Gastrocnemius medialis (tissue), 4 donors: ENCODE results near the gene TMEM240.

Experiments used
- POLR2A ChIP-seq, 2 donors: fragments of 450-650 bp; IDR thresholded peaks; one replicate each; pipeline ENCODE4 v1.6.1; 2017; ENCODE audit warnings: antibody characterized with exemption in 2 of 2, mild to moderate bottlenecking in 2 of 2, moderate library complexity in 2 of 2
- TF ChIP-seq, protein P1 (sequence below), 5 experiments: fragments of 450-650 bp in 3 of 5; fragments of 200-600 bp in 2 of 5; sonication (generic) in 2 of 5; IDR thresholded peaks in 4 of 5; conservative IDR thresholded peaks in 1 of 5; 1 replicate in 4 of 5; 2 replicates in 1 of 5; pipeline ENCODE4 v1.5.1; 2016 to 2019; ENCODE audit warnings: antibody characterized with exemption in 5 of 5, mild to moderate bottlenecking in 3 of 5, moderate library complexity in 3 of 5

DNA sequence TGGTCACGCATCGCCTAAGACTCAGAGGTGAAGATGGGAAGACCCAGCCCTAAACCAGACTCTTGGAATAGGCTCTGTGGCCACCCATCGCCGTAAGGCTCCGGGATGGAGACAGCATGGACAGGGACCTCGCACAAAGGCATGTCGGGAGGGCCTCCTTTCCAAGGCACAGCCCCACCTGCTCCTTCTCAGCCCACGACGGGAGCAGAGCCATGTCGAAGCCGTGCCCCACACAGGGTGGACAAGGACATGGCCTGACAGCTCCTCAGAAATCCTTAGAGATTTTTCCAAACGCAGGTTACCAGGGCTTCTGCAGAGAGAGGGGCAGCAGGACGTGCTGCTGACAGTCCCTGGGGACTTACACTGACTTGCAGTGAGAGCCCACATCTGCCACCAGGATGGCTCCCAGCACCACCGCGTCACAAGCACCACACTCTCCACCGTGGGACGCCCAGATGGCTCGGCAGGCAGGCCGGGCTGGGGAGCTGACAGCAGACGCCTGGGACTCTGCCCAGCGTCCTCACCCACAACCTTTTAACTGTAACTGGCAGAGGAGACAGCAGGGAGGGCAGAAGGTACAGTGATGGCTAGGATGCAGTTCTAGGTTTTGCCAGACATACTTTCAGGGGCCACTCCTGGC, 22.3 kb upstream of the TMEM240 start:
- TF ChIP-seq, protein P1, sequence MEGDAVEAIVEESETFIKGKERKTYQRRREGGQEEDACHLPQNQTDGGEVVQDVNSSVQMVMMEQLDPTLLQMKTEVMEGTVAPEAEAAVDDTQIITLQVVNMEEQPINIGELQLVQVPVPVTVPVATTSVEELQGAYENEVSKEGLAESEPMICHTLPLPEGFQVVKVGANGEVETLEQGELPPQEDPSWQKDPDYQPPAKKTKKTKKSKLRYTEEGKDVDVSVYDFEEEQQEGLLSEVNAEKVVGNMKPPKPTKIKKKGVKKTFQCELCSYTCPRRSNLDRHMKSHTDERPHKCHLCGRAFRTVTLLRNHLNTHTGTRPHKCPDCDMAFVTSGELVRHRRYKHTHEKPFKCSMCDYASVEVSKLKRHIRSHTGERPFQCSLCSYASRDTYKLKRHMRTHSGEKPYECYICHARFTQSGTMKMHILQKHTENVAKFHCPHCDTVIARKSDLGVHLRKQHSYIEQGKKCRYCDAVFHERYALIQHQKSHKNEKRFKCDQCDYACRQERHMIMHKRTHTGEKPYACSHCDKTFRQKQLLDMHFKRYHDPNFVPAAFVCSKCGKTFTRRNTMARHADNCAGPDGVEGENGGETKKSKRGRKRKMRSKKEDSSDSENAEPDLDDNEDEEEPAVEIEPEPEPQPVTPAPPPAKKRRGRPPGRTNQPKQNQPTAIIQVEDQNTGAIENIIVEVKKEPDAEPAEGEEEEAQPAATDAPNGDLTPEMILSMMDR (IDR thresholded peaks at IDR 0.05 in 4 of 5, conservative IDR thresholded peaks at IDR 0.05 in 1 of 5) = no peak
- no peak for TF ChIP-seq POLR2A (IDR thresholded peaks at IDR 0.05)
